Body of pancreas (tissue), 4 donors: Measurements from ENCODE around the gene SMIM5. TPM values are rescaled to one million over a fixed set of nuclear protein-coding genes. Genes with fewer than 3 reads are reported as not detected.
A peak's percentile ranks its signal among the peaks of the same experiment; 100 is the strongest.

Experiments used
- ATAC-seq: fragments of 150-250 bp; one replicate; pipeline ENCODE4 v1.9.1; 2016
- DNase-seq, 4 donors: peaks; one replicate each; pipeline ENCODE4 v3.0.0-alpha.2; 2019
- H3K27ac ChIP-seq, 4 donors: fragments of 200-600 bp; sonication (generic); 1 replicate in 3 of 4; 2 replicates in 1 of 4; pipeline versions ENCODE4 v1.5.1 to v1.6.1; 2016 to 2019; ENCODE audit warnings: mild to moderate bottlenecking in 1 of 4, mixed read lengths in 1 of 4, moderate library complexity in 1 of 4
- H3K27me3 ChIP-seq, 2 donors: fragments of 200-600 bp; sonication (generic); one replicate each; pipeline ENCODE4 v1.6.0; 2016; ENCODE audit warnings: mild to moderate bottlenecking in 1 of 2
- H3K36me3 ChIP-seq, 2 donors: fragments of 200-600 bp; sonication (generic); replicated peaks in 1 of 2; 2 replicates each; pipeline ENCODE4 v1.5.1; 2016; ENCODE audit warnings: low read depth in 2 of 2; ENCODE audit not compliant: insufficient read depth in 1 of 2
- H3K4me1 ChIP-seq: fragments of 200-600 bp; sonication (generic); one replicate; pipeline ENCODE4 v1.6.0; 2016
- H3K4me3 ChIP-seq, 2 donors: fragments of 200-600 bp; sonication (generic); 1 replicate in 1 of 2; 2 replicates in 1 of 2; pipeline ENCODE4 v1.5.1; 2016 to 2019
- H3K9me3 ChIP-seq, 3 donors: fragments of 200-600 bp; sonication (generic); 1 replicate in 2 of 3; 2 replicates in 1 of 3; pipeline ENCODE4 v1.5.1; 2016
- CTCF ChIP-seq, 7 experiments: fragments of 450-650 bp in 4 of 7; fragments of 200-600 bp in 3 of 7; sonication (generic) in 3 of 7; IDR thresholded peaks; one replicate each; pipeline ENCODE4 v1.5.1; 2016 to 2019; ENCODE audit warnings: antibody characterized with exemption in 7 of 7
- POLR2A ChIP-seq, 3 donors: fragments of 450-650 bp; IDR thresholded peaks; one replicate each; pipeline ENCODE4 v1.6.1; 2016; ENCODE audit warnings: antibody characterized with exemption in 3 of 3, mild to moderate bottlenecking in 2 of 3
- WGBS, 2 donors: methylation state at CpG; one replicate each; pipeline ENCODE4 v1.1.5; 2017; 5-methylcytosine and 5-hydroxymethylcytosine counted together
- intact Hi-C: fragments of 100-400 bp; cut with DNase I; formaldehyde crosslinking; loops from one replicate; pipeline ENCODE4 v1.15.1; 2023
- total RNA-seq, 2 donors: library from RNA; depleted of rRNA; stranded (reverse); fragments of >200 nt; gene quantifications; one replicate each; pipeline ENCODE4 v1.1.0, GENCODE V29; 2016

Gene SMIM5
- total RNA-seq, 2 donors from 2014 or later = 3.3 to 5.2 TPM

- ATAC-seq (peak; percentile 23), DNase-seq (peak in 1 of 4 donors; percentile 20)
- TF ChIP-seq POLR2A (IDR thresholded peaks at IDR 0.05) (no peak), CTCF (IDR thresholded peaks at IDR 0.05) (no peak)
- intact Hi-C loops = no loop called here
- Histone ChIP-seq H3K9me3 (no peaks in the 10 kb centered on the region), H3K4me3 (no peak overlapping the region), H3K4me1 (peaks cover 33% of the 10 kb centered on the region), H3K27ac (peak overlapping the region in 2 of 4 donors; percentile 10 to 15), H3K27me3 (no peaks in the 10 kb centered on the region), H3K36me3 (no peaks in the 10 kb centered on the region)
- 67 to 71% methylated on average over 7 of the region's 7 CpGs for WGBS, 2 donors
Measured at GRCh38 chr17:75684924-75685323, 51.7 kb downstream of the SMIM5 start.

GRCh38 chr17:75685499-75685898 lies 52.3 kb downstream of the SMIM5 start:
- Histone ChIP-seq H3K4me1 (peaks cover 38% of the 10 kb centered on the region), H3K4me3 (no peak overlapping the region), H3K27me3 (no peaks in the 10 kb centered on the region), H3K9me3 (no peaks in the 10 kb centered on the region), H3K36me3 (no peaks in the 10 kb centered on the region), H3K27ac (peak overlapping the region in 1 of 4 donors; percentile 10)
- DNase-seq (no peak), ATAC-seq (no peak)
- intact Hi-C loops = no loop called here
- TF ChIP-seq CTCF (IDR thresholded peaks at IDR 0.05) = no peak
- TF ChIP-seq POLR2A (IDR thresholded peaks at IDR 0.05) = no peak
- WGBS, 2 donors = 69 to 75% methylated on average over 3 of the region's 3 CpGs

GRCh38 chr17:75688209-75688825 lies 55.1 kb downstream of the SMIM5 start:
- DNase-seq = peak in 1 of 4 donors; percentile 23

GRCh38 chr17:75689441-75689873 lies 56.2 kb downstream of the SMIM5 start:
- WGBS, 2 donors = 49 to 83% methylated on average over 6 of the region's 6 CpGs
- Histone ChIP-seq H3K27ac (peak overlapping the region in 2 of 4 donors; percentile 38 to 55), H3K9me3 (no peaks in the 10 kb centered on the region), H3K27me3 (no peaks in the 10 kb centered on the region), H3K4me1 (peaks cover 61% of the 10 kb centered on the region), H3K36me3 (peaks cover 0 to 2% of the 10 kb centered on the region in 2 donors), H3K4me3 (no peak overlapping the region)
- ATAC-seq (no peak), DNase-seq (no peak)
- intact Hi-C loops = no loop called here
- TF ChIP-seq POLR2A (IDR thresholded peaks at IDR 0.05) (no peak), CTCF (IDR thresholded peaks at IDR 0.05) (no peak)

More at GRCh38 chr17:75688209-75688825, 55.1 kb downstream of the SMIM5 start:
- Histone ChIP-seq H3K27ac (peak overlapping the region in 2 of 4 donors; percentile 8 to 55), H3K36me3 (peaks cover 0 to 2% of the 10 kb centered on the region in 2 donors), H3K27me3 (no peaks in the 10 kb centered on the region), H3K4me3 (no peak overlapping the region), H3K9me3 (no peaks in the 10 kb centered on the region), H3K4me1 (peaks cover 61% of the 10 kb centered on the region)
- no peak for ATAC-seq
- intact Hi-C loops = no loop called here
- WGBS, 2 donors = 72 to 80% methylated on average over 11 of the region's 11 CpGs
- TF ChIP-seq CTCF (IDR thresholded peaks at IDR 0.05) (no peak), POLR2A (IDR thresholded peaks at IDR 0.05) (no peak)

Other genes starting within 250 kb of the SMIM5 start
- gene GRB2, start 227.8 kb upstream of the SMIM5 start, total RNA-seq = 100 to 1,000 TPM in 1 of 2 donors, 10 to 100 TPM in 1; 51.9 to 118 TPM
- gene TMEM94, start 176.8 kb upstream of the SMIM5 start, total RNA-seq = 100 to 1,000 TPM in 1 of 2 donors, 10 to 100 TPM in 1; 27.2 to 145 TPM
- gene CASKIN2, start 117.9 kb upstream of the SMIM5 start, total RNA-seq = 10 to 100 TPM in 1 of 2 donors, 1 to 10 TPM in 1; 9.1 to 16.2 TPM
- gene TSEN54, start 116.9 kb upstream of the SMIM5 start, total RNA-seq = 100 to 1,000 TPM in 1 of 2 donors, 10 to 100 TPM in 1; 63.8 to 123 TPM
- gene LLGL2, start 107.7 kb upstream of the SMIM5 start, total RNA-seq = 100 to 1,000 TPM; 113 to 251 TPM
- 100 to 1,000 TPM in 1 of 2 donors, 10 to 100 TPM in 1; 61.2 to 183 TPM for gene MYO15B, start 45.6 kb upstream of the SMIM5 start, total RNA-seq
- 10 to 100 TPM in 1 of 2 donors, 1 to 10 TPM in 1; 8.6 to 38.6 TPM for gene RECQL5, start 33.7 kb downstream of the SMIM5 start, total RNA-seq
- gene SAP30BP, start 33.9 kb downstream of the SMIM5 start, total RNA-seq = 10 to 100 TPM; 47.2 to 73.8 TPM
- gene ITGB4, start 88.0 kb downstream of the SMIM5 start, total RNA-seq = 10 to 100 TPM; 25.1 to 33.7 TPM
- gene GALK1, start 131.8 kb downstream of the SMIM5 start, total RNA-seq = 10 to 100 TPM; 27.4 to 27.5 TPM
- gene UNK, start 151.4 kb downstream of the SMIM5 start, total RNA-seq = 10 to 100 TPM; 18.4 to 59.7 TPM
- gene UNC13D, start 211.0 kb downstream of the SMIM5 start, total RNA-seq = 10 to 100 TPM in 1 of 2 donors, 1 to 10 TPM in 1; 8.6 to 21.8 TPM
- 10 to 100 TPM; 44.2 to 49.5 TPM for gene WBP2, start 221.9 kb downstream of the SMIM5 start, total RNA-seq
- gene TRIM47, start 245.1 kb downstream of the SMIM5 start, total RNA-seq = 10 to 100 TPM; 39.6 to 41.8 TPM